Loucy (cell line): Measurements from ENCODE around the gene MSL2.

Experiments used
- EZH2phosphoT487 ChIP-seq: fragments of 200-600 bp; IDR thresholded peaks from 2 replicates; pipeline ENCODE4 v1.6.1; 2018; ENCODE audit warnings: antibody characterized with exemption, mild to moderate bottlenecking, moderate library complexity, borderline replicate concordance
- TF ChIP-seq, protein P1 (sequence below): fragments of 200-600 bp; sonication (generic); conservative IDR thresholded peaks from 2 replicates; pipeline ENCODE4 v1.5.1; 2014; ENCODE audit warnings: mild to moderate bottlenecking, antibody characterized with exemption, low read length

DNA sequence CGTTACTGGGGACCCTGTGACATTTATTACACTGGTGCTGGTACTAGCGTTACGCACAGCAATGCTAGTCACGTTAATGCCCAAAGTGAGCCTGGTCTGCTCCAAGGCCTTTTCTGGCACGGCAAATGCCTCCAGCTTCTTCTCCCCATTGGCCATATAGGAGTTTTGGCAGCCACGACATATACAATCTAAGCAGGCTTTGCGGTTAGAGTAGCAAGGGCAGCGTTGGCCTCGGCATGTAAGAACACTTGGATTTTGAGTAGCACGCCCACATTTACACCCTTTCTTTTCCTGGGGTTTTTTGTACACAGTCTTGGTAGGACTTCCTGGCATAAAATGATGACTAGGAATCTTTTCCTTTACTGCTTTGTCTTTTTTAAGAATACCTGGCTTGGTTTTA is 44.9 kb downstream of the MSL2 start:
- TF ChIP-seq, protein P1, sequence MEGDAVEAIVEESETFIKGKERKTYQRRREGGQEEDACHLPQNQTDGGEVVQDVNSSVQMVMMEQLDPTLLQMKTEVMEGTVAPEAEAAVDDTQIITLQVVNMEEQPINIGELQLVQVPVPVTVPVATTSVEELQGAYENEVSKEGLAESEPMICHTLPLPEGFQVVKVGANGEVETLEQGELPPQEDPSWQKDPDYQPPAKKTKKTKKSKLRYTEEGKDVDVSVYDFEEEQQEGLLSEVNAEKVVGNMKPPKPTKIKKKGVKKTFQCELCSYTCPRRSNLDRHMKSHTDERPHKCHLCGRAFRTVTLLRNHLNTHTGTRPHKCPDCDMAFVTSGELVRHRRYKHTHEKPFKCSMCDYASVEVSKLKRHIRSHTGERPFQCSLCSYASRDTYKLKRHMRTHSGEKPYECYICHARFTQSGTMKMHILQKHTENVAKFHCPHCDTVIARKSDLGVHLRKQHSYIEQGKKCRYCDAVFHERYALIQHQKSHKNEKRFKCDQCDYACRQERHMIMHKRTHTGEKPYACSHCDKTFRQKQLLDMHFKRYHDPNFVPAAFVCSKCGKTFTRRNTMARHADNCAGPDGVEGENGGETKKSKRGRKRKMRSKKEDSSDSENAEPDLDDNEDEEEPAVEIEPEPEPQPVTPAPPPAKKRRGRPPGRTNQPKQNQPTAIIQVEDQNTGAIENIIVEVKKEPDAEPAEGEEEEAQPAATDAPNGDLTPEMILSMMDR: no peak
- no peak for TF ChIP-seq EZH2phosphoT487
